Central memory CD4-positive, alpha-beta T cell (primary cell): ENCODE data around the gene SYNE1.

ENCODE experiments used
- DNase-seq: peaks from one replicate; pipeline ENCODE4 v3.0.0; 2022

SYNE1 gene

DNA sequence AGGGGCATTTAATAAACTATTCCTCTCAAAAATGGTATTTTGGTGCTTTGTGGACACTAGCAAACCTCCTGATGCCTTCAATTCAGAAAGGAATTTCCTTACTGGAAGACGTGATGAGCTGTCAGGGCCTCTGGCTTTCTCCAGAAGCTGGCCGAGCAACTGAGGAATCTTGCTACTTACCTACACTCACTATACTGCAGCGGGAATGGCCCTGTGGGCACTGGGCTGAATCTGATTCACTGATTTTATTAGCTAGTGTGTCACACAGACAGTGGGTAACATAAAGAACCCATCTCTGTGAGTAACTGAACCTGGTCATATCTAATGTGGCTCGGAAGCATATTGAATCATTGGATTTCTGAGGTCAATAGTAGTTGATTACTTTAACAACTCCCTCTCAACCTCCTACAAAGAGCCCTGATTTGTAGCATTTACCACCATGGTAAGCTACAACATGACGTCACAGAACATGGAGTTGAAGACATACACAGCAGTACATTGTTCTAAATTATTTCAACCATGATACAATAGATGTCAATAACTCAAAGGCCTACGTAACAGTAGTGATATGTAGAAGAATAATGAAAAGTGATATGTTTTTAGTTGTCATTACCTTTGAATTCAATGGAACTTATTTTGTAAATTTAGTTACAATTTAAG is 232.1 kb downstream of the SYNE1 start:
- DNase-seq: no peak

GRCh38 chr6:152404086-152404857 is 232.9 kb downstream of the SYNE1 start:
- DNase-seq: no peak

DNA sequence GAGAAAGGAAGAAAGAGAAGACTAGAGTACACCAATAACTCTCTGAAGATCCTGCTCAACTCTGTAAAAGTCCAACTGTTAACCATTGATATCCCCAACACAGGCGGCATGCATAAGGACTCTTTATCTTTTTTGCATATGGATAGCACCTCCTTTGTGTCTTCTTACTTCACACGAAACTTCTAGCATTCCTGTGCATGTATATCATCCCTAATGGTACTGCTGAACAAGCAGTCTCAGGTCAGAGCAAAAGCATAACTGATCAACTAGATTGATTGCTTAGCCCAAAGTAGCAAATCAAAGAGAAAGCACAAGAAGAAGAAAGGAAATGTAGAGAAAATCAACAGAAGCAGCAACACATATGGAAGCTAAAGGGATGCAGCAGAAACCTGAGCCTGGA is 234.4 kb downstream of the SYNE1 start:
- DNase-seq: no peak

DNA sequence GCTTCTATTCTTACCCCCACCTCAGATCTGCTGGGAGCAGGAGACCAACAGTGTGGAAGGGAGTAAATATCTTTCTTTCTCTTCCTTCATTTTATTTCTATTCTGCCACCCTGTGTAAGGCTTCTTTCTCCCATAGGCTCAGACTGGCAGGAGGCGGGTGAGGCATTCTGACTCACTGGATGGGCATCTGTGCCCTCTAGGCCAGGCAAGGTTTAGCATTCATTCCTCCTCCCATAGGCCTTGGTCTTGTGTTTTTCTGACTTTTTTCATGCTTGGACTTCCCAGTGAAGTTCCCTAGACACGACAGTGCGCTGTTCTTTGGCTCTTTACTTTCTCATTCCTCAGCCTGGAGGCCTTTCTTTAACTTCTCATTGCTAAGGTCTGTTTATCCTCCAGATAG is 235.2 kb downstream of the SYNE1 start:
- DNase-seq: no peak

- DNase-seq: no peak
These were observed 237.8 kb downstream of the SYNE1 start for GRCh38 chr6:152399399-152399798.

GRCh38 chr6:152398993-152399392 is 238.2 kb downstream of the SYNE1 start:
- no peak for DNase-seq

GRCh38 chr6:152398316-152398715 is 238.8 kb downstream of the SYNE1 start:
- no peak for DNase-seq

GRCh38 chr6:152394303-152394702 is 242.9 kb downstream of the SYNE1 start:
- no peak for DNase-seq

GRCh38 chr6:152391179-152391880 is 245.8 kb downstream of the SYNE1 start:
- no peak for DNase-seq

DNA sequence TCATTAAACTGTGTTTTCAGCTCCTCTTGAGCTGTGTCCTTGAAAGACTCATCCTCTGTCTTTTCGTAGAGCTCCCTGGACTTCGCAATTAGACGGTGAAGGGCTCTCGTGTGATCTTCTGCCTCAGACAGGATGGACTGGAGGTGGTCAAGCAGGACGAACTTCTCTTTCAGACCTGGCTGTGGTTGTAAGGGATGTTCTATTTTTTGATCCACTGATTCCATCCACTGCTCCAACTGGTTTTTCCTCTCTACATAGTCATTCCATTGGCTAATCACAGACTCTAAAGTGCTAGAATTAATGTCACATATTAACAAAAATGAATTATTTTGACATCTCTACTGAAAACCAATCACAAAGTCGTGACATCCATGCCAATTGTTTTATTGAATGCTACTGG is 250.1 kb downstream of the SYNE1 start:
- no peak for DNase-seq

- no peak for DNase-seq
These were observed 251.0 kb downstream of the SYNE1 start for GRCh38 chr6:152386131-152386530.

DNA sequence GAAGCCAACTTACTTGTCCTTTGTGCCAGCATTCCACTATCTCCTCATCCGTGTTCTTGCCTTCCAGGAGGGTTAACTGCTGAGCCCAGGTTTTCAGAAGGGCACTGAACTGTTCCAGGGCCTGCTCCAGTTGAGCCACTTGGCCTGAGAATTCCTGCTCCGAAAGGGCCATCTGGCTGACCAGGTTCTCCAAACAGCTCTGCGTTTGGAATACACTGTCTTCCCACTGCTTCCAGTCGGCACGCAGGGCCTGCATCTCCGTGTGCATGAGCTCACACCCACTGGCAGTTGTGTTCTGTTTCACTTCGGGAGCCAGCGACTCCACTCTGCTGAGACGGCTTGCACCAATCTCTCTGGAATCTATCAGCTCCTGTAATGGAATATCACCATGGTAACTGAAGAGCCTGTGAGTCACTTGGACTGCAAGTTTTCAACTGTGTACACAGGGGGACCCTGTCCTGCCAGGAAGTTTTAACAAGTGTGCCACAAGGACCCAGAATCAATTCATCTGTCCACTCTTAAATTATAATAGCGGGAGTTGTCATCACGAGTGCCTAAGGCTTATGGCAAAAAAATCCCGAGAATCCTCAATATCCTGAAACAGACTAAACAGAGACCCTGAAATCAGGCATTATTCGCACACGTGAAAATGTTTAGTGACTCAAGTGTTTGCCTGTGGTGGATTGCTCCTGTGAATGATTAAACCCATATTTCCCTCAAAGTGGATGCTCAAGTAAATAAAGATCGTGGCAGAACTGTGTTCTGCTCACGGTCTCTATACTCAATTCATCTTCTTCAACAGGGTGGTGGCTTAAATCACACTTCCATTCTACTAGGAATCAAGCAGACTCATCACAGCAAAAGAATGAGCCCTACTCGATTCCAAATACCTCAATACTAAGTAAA is 255.9 kb downstream of the SYNE1 start:
- no peak for DNase-seq

DNA sequence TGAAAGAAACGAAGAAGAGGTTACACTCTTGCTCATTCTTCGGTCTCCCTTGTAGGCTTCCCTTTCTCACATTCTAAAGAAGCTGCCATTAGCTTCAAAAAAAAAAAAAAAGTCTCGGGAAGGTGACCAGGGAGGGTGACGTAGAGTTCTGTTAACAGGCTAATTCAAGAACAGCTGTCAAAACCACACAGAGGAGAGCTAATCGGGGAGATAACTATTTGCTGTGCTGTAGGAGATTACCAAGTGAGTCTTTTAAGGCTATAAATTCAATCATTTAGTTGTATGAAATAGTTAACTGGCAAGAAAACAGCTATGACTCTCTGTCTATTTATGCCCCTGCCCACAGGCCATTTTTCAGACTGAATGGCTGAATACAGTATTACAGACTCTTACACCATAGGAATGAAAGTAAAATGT is 256.8 kb downstream of the SYNE1 start:
- DNase-seq: no peak

DNA sequence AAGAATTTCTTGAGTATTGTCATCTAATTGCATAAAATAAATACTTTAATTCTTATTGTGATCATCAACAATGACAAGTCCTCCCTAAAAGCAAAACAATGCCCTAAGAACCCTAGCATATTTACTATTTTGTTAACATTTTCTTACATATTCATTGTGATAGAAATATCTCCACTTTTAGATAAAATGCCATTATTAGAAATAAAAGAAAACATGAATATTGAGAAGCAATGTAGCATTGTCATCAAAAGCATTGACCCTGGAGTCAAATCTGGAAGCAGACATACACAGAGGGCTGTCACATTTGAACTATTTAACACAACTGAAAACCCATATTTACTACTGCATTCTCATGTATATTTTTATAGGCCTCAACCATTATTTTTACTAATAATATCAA is 257.7 kb downstream of the SYNE1 start:
- no peak for DNase-seq

- DNase-seq: no peak
These were observed 259.0 kb downstream of the SYNE1 start for GRCh38 chr6:152378169-152378568.

GRCh38 chr6:152375197-152375596 is 262.0 kb downstream of the SYNE1 start:
- DNase-seq: no peak

GRCh38 chr6:152372945-152373344 is 264.2 kb downstream of the SYNE1 start:
- DNase-seq: no peak

- no peak for DNase-seq
These were observed 265.4 kb downstream of the SYNE1 start for GRCh38 chr6:152371775-152372174.

DNA sequence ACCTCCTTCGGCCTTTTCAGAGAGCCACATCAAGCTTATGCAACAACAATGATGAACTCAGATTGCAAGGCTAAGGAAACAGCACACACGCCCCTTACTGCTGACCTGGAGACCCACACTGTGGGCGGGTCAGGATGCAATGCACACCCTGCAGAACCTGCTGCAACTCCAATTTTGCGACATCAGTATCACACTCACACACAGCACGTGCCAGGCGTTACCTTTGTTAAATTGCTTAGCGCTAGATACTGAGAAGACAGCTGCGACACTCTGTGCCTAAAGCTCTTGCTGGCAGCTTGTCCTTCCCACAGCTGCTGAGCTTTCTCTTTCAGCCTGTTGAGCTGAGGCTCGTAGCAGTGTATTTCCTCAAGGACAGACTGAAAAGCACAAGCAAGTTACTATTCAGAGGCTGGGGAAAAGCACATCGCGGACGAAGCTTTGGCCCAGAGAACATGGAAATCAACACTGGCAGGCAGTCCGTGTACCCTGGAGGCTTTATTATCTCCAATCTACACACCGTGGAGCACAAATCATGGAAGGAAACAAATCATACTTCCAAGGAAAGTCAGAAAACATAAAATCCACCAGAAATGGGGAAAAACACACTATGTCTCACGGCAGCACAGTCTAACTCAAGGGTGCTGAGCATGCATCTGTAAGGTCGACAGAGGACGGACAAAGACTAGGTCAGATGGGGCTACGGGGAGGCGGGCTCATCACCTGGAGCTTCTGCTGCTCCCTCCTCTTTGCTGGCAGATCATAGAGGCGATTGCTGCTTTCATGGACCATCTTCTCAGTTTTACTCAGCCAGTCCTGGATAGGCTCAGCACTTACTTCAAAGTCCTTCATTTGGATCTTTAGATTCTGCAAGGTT is 268.2 kb downstream of the SYNE1 start:
- no peak for DNase-seq

GRCh38 chr6:152364866-152365265 is 272.3 kb downstream of the SYNE1 start:
- no peak for DNase-seq

DNA sequence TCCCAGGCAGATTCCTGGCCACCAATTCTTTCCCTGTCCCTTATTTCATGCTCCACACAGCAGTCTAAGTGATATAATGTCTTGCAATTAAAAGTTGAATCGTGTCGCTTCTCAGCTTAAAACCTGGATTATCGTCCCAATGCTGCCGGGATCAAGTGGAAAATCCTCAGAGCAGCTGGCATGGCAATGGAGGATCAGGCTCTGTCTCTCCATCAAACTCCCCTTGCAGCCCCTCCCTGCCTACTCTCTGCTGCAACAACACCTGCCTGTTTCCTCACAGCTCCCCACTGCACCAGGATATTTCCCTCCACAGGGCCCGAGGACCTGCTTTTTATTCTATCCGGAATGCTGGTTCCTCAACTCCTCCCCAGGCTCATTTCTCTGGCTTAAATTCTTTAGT is 277.1 kb downstream of the SYNE1 start:
- DNase-seq: no peak

GRCh38 chr6:152356662-152357061 is 280.5 kb downstream of the SYNE1 start:
- peak; percentile 12 for DNase-seq
